COLO668 (cell line): ENCODE measurements around the gene RASL11A.
A peak's percentile ranks its signal among the peaks of the same experiment; 100 is the strongest.
"Not testable (repeated sequence)": the region's sequence is repeated elsewhere in the genome, so short reads cannot be mapped to it uniquely, and the experiment has no call there.

Experiments used
- DNase-seq: peaks from one replicate; lab custom pipeline; 2025; ENCODE audit not compliant: unreplicated experiment; lab: John Stamatoyannopoulos, UW

The RASL11A gene

DNA sequence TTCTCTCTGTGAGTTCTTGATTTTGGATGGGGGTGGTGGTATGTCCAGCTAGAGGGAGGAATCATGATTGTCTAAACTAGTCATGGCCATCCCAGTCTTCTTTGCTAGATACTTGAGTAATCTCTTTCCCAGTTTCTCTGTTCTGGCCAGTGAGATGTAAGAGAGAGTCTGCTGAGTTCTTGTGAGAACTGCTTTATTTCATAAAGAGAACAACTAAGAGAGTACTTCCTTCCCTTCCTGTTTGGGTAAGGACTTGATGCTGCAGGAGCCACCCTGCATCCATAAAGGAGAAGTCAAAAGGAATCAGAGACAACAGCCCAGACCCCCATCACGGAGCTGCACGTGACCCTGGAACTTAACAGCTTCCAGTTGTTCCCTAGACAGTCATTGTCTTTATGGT, 3.0 kb upstream of the RASL11A start:
- no peak for DNase-seq

DNA sequence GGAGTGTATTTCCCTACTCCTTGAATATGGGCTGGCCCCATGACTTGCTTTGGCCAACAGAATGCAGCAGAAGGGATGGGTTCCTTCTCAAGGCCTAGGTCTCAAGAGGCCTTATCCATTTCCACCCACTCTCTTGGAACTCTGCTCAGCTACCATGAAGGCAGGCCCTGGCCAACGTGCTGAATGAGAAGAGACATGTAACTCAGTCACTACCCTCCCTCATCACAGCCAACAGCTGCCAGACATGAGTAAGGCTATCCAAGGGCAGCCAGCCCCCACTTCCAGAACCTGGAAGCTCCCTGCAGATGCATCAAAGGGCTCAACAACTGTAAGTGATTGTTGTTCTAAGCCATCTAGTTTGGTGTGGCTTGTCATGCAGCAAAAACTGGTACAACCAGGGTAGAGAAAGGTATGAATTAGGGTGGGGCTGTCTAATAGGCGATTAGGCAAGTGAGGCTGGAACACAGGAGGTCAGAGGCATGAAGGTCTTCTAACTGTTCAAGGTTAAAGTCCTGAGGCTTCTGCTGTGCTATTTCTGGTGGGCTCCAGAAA, 1.4 kb upstream of the RASL11A start:
- DNase-seq = no peak

DNA sequence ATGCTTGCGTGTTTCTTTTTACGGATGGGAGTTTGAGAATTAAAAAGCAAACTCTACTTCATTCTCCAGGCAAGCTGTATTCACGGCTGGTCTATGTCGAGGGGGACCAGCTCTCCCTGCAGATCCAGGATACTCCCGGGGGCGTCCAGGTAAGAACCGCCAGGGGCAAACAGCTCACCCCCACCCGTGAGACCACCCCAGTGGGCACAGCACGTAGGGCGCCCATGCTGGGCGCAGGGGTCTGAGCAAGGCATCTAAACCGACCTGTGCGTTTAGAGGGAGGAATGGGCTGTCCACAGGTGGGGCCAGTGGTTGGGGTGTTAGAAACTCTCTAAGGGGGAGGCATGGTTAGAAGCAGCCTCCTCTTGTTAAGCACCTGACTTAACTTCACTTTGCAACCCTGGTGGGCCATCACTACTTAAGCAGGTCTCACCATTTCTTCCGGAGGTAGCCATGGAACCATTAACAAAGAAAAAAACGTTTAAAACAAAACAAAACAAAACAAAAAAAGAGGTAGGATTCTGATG, 1.0 kb downstream of the RASL11A start:
- no peak for DNase-seq

DNA sequence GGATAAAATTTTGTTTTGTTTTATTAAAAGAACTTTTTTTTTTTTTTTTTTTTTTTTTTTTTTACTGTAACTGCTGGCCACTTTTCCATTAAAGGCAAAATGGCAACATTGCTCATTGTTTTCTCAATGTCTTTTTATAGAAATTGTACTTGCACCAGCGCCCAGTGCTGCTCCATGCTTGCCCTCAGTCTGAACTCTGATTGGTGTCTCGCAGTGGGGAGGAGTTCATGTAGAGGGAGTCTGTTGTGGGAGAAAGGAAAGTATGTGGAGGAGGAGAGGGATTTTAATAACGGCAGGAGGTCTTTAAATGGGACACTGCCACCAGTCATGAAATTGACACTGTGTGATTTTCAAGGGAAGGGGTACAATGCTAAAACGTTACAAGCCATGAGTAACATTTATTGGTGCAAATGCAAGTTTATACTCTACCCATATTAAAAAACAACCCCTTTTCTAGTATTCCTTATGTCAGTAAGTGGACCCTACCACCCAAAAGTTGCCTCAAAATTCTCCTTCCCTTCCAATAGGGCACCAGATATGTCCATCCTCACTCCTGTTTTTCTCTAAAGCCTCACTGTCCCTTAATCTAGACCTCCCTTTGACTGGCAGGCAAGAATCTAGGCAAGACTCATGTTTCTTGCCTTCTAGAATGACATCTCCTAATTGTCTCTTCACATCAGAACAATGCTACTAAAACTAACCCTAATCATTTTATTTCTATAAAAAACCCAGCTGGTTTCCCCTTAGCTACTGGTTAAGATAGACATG, 3.2 kb downstream of the RASL11A start:
- no peak for DNase-seq

DNA sequence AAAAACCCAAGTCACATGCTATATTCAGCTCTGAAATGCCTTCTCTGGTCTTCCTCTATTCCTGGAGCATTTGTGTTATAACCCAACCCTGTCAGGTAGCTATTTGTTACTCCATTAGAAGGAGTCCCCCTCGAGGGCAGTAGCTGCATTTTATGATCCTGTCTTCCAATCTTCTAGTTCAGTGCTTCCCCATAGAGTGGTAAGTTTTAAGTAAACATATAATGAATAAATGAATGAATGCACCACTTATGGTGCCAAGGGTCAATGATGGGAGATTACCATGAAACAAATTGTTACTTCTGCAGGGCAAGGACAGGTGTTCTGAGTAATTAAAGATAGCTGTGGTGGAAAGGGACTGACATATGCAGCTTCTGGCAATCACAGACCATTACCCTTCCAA, 4.0 kb downstream of the RASL11A start:
- no peak for DNase-seq

DNA sequence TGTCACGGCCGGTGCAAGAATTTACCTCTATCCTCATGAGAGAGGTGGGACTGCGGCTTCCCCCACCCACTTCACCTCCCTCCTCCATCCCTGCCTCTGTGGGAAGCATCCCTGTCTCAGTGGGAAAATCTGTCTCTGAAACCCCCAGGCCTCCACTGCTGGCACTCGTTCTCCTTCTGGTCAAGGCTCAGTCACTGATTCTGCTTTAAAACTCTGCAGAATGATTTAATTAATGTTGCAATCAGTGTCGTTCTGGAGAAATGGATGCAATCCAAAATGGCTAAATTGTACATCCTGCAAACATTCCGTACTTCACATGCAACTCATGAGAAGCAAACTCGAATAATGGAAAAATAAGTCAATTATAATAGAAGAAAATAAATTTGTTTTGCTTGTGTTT, 5.6 kb downstream of the RASL11A start:
- DNase-seq = no peak

DNA sequence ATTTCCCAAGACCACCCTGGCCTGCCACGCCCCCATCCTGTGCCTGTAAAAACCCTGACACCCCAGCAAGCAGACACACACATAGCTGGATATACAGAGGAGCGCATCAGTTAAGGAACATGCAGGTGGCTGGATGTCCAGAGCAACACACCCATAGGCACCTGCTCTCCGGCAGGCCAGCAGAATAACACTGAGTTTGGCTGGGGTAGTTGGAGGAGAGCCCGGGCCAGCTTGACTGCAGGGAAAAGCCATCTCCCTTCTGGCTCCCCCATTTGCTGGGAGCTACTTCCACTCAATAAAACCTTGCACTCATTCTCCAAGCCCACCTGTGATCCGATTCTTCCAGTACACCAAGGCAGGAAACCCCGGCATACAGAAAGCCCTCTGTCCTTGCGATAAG, 8.9 kb downstream of the RASL11A start:
- no peak for DNase-seq

DNA sequence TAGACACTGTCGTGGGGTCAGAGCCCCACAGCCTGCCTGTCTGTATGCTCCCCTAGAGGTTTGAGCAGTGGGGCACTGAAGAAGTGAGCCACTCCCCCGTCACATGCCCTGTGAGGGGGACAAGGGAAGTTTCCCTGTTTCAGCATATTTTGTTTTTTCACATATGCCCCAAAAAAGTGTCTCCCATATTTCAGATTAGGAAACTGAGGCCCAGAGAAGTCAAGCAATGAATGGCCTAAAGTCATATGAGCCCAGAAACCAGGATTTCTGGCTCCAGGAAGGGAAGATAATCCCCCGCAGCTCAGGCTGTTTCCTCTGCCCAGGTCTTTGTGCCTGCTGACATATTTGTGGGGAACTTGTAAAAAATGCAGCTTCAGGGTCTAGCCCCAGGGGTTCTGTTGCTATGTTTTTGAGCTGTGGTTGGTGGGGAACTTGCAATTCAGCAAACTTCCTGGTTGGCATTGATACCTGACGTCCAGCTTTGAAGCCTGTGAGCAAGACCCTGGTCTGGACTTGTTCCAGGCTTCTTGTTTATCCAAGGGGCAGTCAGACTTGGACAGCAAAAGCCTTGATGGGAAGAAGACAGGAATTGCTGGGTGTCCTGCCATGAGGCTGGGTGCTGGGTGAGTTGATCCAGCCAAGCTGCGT, 9.5 kb downstream of the RASL11A start:
- DNase-seq = no peak

DNA sequence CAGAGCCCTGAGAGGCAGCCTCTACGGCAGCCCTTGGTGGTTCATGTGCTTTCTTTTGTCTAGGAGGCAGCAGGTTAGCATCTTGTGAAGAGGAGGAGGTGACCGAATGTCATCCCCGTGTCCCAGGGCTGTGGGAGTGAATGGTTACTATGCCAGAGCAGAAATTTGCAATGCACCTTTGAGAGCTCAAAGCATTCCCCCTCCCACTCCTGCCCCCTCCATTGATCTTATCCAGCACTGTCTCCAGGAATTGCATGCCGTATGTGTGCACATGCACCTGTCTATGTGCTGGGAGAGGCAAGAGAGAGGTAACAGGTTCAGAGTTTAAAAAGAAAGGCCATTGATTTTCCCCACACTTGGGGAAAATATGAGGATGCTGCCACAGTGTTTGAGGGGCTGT, 10.2 kb downstream of the RASL11A start:
- no peak for DNase-seq

DNA sequence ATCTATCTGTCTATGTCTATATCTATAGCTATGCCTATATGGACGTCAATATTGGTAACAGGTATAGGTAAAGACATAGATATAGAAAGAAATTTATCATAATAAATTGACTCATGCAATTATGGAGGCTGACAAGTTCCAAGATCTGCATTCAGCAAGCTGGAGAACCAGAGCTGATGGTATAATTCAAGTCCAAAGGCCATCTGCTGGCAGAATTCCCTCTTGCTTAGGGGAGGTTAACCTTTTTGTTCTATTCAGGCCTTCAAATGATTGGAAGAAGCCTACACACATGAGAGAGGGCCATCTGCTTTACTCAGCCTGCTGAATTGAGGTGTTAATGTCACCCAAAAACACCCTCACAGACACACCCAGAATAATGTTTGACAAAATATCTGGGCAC, 10.8 kb downstream of the RASL11A start:
- DNase-seq = peak; percentile 44

DNA sequence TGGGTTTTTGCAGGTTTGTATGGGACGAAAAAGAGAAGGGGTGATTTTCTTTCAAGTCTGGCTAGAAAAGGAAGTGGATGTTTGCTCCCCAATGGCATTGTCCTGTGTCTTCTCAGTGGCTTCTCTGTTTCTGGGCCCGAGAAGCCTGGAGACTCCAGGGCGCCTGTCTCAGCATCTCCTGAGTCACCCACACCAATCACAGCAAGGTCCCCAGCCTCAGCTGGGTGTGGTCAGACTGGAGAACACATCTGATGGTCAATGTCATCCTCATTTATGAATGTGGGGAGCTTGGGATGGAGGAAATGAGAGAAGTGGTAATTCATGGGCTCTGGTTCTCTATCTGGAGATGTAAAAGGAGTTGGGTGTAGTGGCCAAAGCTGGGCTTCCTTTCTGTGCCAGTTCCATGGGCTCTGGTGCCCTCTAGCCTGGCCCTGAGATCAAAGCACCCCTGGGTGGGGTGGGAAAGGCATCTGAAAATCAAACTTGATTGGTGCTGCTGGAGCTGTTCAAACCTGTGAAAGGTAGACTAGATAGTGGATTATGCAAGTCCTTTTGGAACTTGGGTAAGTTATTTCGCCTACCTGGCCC, 13.4 kb downstream of the RASL11A start:
- peak; percentile 75 for DNase-seq

DNA sequence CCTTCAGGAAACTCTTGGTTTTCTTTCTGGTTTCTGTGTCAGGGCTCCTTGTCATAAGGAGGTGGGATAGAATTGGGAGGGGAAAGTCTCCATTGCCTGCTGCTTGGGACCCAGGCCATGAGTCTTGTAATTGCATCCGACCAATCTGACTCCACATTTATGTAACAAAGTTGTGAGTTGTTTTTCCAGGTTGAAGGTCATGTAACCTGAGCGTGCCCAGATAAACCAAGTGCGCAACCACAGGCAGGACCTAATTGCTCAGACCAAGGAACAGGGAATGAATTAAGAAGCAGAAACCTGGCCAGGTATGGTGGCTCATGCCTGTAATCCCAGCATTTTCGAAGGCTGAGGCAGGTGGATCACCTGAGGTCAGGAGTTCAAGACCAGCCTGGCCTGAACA, 17.8 kb downstream of the RASL11A start:
- no peak for DNase-seq

DNA sequence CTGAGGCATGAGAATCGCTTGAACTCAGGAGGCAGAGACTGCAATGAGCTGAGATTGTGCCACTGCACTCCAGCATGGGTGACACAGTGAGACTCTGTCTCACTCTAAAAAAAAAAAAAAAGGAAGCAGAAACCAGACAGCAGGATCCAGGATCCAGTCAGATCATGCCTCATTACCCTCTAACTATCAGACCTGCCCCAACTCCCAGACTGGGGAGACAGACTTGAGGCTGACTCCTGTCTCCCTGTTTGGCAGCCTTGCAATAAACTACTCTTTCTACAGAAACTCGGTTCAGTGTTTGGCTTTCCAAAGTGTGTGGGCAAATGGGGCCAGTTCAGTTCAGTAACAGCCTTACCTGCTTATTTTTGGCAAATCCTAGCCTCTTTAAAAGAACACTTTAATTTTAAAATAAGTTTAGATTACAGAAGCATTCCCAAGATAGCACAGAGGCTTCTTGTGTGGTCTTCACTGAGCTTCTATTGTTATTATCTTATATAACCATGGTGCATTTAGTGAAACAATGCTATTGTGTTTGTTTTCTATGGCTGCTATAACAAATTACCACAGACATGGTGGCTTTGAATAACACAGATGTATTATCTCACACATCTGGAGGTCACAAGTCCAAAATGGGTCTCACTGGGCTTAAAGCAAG, 18.5 kb downstream of the RASL11A start:
- no peak for DNase-seq

DNA sequence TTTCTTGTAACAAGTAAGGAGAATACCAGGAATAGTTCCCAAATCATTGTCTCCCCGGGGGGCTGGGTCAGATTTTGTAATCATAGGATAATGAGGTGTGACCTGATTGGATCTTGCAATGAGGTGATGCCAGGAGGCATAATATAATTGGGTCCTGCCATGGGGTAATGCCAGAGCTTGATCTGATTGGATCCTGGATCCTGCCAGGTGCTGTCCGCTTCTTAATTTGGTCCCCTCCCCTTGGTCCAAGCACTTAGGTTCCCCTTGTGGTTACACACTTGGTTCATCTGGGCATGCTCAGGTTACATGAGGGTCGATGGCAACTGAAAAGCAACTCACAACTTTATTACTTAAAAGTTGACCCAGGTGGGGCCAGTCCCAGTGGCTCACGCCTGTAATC, 20.1 kb downstream of the RASL11A start:
- DNase-seq = no peak

DNA sequence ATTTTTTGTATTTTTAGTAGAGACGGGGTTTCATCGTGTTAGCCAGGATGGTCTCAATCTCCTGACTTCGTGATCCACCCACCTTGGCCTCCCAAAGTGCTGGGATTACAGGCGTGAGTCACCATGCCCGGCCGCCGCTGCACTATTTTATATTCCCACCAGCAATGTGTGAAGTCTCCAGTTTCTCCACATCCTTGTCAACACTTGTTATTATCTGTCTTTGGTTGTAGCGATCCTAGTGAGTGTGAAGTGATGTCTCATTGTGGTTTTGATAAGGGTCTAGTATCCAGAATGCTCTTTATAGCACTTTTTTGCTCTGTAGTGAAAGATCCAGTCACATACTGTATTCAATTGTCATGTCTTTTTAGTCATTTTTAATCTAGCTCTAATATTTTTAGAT, 21.3 kb downstream of the RASL11A start:
- DNase-seq = not testable (repeated sequence)

DNA sequence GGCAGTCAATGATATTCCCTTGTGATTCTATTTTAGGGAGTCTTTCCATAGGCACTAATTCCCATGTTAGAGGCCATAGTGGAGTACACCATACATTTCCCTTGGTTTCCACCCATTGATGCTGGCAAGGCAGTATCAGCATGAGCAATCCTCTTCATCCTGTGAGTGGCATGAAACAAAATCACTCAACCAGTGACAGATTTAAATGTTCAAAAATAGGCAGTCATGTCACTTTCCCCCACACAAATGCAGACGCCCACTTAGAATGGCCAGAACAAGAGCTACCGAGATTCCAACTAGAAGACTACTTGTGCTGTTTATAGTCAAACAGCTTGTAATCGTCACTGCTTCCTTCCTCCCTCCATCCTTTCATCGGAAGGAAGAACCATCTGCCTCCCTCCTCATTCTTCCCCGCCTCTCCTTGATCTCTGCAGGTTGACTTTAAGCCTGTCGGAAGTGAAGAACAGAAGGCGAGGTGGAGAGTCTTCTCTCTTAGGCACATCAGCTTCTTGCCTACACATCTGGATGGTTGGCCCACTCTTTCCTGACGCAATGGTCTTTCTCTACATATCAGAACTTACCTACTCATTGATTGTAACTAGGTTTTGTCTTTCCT, 22.6 kb downstream of the RASL11A start:
- DNase-seq = no peak

DNA sequence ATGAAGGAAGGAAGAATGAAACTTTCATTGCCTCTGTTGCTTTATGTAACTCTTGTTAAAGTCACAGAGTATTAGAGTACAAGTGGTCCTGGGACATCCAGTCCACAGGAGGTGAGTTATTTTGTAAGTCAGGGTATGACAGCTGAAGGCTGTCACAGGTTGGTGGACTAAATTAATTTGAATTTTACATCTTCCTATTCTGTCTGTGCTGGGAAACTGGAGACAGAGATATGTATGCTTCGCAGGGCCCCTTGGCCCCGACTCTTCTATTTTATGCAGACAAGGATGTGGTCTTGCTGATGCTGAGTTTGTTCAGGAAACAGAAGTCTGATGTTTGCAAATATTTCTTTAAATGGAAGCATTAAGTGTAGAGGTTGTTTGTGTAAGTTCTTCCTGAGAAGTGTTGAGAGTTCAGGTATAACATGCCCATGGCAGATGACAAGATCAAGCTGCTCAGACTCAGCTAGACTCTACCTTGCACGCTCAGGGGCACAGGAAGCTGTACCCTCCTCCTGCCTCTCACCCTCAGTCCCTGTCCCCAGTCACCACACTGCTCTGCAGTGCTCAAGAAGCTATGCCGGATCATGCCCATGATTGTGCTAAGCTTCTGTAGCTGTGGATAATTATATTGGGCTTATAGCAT, 23.4 kb downstream of the RASL11A start:
- DNase-seq = no peak

DNA sequence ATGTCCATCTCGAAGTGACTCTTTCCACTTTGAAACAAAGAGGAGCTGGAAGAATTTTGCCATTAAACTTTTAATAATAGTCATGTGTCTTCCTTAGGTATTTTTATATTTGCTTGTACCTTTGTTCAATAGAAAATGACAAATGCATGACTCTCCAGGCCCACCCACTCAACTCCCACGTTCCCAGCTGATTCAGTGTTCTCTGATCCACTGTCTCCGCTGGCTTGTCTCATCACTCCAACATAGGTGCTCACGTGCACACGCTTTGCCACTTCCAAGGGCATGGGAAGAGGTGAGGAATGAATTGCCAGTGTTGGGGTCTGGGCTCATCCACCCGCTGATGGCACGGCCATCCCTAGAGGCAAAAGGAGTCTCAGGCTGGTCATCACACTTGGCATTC, 24.5 kb downstream of the RASL11A start:
- DNase-seq = no peak

DNA sequence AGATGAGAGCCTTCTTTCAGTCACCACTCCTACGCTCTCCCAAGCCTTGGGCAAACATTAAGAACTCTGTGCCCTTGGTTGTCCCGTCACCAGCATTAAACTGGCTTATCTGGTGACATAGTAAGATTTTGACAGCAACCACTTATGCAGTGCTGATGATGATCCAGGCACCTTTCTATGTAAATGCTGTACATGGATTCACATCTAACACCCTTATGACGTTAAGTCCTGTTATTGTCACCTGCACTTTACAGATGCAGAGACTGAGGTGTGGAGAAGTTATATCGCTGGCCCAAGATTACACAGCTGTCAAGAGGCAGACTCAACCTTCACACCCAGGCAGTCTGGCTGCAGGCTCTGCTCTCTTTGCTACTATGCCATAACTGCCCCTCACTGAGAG, 25.0 kb downstream of the RASL11A start:
- no peak for DNase-seq

DNA sequence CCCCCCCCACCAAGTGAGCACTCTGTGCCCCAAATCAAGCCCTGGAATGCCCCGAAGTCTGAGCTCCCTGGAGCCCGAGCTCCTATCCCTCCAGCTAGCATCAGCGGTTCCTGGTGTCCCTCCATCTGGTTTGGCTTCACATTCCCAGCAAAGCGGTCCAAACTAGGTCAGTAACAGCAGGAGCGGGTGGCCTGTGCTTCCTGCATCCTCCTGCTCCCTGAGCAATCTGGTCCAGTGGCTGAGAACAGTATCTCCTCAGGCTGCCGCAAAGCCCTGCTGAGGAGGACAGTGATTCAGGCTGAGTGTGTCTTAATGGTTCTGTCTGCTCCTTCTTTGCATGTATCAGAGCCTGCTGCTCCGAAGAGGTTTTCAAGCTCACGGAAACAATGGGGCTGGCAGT, 25.9 kb downstream of the RASL11A start:
- no peak for DNase-seq

DNA sequence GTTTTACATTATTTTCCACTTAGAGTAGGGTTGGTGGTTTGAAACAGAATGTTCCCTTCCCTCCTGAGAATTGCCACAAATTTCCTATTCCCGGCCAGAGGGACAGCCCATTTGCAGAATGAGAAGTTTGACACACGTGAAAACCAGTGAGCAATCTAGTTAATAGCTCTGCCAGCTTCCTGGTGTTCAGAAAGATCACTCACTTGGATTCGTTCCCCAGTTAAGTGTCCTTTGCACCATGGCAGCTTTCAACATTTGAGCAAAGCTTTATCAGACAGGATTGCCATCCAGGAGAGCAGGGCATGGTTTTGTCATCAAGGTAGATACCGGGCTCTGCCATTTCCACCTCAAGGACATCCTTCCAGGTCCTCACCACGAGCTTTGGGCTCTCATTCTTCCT, 28.2 kb downstream of the RASL11A start:
- DNase-seq = no peak
